Measurements from ENCODE around the gene CDH4.

Gene CDH4

DNA sequence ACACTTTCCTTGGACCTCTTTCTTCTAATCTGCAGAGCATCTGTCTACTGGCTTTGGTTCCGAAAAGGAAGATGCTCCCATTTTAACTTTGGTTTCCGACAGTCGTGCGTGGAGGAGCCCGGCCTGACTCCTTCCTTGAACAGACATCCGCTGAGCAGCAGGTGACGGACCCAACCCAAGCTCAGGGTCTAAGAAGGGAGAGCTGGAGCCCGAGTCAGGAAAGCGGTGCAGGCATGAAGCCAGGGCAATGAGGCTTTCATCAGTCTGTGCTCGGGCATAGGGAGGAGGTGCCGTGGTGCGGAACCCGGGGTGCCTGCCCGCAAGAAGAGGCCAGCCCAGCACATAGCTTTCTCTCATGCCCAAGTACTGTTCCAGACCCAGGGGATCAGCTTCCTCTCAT lies 109.4 kb downstream of the CDH4 start:
- no peak for DNase-seq

- no peak for DNase-seq
These were observed 112.1 kb downstream of the CDH4 start for GRCh38 chr20:61364147-61364546.

DNA sequence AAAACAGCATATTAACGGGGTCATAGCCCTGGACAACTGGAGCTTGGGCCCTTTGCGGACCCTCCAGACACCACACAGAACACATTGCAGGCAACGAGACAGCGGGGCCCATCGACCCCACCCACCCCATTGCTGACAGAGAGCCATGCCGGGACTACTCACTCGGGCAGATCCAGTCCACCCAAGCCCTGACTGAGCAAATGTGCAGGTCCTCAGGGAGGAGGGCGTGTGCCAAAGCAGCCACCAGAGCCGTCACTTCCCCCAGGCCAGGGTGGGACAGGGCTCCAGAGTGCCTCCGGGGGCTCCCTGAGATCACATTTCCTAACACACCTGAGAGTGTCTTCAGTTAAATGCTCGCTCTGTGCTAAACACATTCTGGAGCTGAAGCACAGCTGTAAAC lies 114.9 kb downstream of the CDH4 start:
- DNase-seq = no peak

DNA sequence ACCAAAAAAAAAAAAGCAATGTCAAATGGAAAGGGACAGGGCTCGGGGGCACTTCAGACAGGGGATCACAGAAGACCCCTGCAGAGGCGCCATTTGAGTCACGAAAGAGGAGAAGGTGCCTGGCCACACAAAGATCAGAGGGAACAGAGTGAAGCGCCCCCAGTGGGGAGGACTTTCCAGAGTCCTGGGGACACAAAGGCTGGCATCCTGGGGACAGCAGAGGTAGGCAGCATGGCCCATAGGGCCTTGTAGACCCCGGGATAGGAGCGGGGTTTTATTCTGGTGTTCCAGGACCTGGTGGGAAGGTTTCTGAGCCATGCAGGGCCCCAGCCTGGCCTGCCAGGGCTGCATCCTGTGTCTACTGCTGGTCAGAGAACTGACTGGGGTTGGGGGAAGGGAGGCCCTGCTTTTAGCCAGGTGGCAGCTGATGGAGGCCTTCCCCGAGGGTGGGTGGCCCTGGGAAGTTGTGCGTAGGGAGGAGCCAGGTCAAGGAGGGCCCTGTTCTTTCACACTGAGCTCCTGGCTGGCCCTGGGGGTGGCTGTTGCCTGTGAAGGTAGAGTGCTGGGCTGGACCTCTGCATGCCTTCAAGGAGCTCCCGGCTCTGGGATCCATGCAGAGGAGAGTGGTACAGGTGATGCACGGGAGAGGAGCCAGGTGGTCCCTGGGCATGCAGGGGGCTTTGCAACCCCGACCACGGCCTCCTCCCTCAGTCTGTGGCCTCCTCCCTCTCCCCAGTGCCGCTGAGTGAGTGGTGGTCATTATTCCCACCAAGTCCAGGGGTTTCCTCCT lies 117.9 kb downstream of the CDH4 start:
- no peak for DNase-seq

GRCh38 chr20:61370841-61371303 lies 118.8 kb downstream of the CDH4 start:
- DNase-seq = no peak

GRCh38 chr20:61371501-61372136 lies 119.6 kb downstream of the CDH4 start:
- no peak for DNase-seq

GRCh38 chr20:61372137-61373054 lies 120.3 kb downstream of the CDH4 start:
- no peak for DNase-seq

GRCh38 chr20:61373055-61373399 lies 121.0 kb downstream of the CDH4 start:
- no peak for DNase-seq

DNA sequence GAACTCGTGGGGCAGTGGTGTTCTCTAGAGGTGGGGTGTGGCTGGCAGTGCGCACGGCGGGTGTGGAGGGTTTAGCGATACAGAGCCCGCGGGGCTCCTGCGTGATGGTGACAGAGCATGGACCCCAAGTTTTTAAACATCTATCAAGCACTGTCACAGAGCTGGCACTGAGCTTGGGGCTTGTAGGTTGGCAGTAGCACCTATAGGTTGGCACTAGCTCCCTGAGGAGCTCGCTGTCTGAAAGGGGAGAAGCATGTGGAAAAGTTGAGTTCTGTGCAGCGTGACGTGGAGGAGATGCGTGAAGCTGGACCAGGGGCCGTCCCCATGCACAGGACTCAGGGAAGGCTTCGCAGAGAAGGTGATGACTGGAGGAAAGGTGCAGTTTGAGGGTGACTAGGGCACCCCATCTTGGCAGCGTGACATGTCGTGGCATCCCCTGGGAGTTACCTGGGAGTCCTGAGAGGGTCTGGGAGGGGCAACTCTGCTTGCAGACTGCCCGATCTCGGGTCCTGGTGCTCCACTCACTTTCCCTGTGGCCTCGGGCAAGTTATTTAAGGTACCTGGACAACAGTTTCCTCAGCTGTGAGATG lies 122.0 kb downstream of the CDH4 start:
- no peak for DNase-seq

DNA sequence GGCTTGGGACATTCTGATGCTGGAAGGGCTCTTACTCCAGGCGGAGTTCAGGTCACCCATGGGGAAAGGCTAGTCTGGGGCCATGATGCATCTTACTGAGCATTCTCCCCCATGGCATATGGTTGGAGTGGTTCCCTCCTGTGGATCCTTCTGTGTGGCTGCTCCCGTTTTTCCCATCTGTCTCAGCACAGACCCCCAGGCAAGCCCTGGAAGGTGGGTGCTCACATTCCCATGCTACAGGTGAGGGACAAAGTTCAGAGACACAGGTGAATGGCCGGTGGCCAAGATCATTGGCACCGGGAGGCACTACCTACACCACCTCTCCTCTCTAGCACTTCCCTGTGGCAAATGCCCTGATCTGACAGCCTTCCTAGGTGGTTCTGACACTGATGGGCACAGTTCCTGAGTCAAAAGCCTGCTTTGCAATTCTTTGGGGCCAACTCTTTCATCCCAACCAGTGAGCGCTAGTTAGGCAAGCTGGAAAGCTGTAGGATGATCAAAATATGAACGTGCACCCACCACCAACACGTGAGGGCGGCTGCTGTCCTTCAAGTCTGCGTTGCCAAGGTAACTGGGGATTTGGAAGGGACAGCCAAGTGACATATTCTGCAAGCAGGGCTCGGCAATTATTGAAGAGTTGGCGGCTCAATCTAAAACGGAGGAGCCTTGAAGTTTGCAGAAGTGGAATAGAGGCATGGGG lies 124.6 kb downstream of the CDH4 start:
- no peak for DNase-seq

GRCh38 chr20:61378694-61379355 lies 126.8 kb downstream of the CDH4 start:
- DNase-seq = no peak

- DNase-seq = no peak
These were observed 128.0 kb downstream of the CDH4 start for GRCh38 chr20:61379898-61380544.

DNA sequence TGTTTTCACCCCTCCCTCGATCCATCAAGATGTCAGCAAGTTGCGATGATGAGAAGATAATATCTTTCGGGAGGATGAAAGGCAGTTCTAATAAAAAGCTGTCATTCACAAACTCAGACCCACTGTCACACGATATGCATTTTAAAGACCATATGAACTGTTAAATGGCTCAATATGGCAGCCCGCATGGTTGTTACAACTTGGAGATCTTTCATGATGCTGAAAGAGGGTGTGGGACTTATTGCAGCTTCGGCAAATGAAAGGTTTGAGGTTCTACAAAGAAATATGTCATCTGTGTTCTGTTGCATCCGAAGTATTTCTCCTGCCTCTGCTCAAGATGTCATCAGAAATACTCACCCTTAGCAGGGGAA lies 128.5 kb downstream of the CDH4 start:
- DNase-seq = no peak

GRCh38 chr20:61382194-61382593 lies 130.1 kb downstream of the CDH4 start:
- no peak for DNase-seq

DNA sequence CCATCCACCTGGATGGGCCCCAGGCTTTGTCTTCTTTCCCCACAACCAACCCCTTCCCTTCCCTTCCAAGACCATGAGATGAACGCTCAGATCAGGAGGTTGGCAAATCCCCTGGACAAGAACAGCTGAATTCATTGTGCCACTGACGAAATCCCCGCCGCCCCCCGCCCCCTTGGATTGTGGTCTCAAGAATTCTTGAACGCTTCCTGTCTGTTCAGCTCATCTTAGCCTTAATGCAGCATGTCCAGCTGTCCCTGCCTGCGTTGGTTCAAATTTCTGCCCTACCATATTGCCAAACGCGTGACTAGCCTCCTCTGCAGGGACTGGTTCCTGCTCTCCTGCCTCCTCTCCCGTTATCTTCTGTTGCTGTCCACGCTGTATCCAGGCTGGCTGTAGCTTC lies 133.2 kb downstream of the CDH4 start:
- no peak for DNase-seq

DNA sequence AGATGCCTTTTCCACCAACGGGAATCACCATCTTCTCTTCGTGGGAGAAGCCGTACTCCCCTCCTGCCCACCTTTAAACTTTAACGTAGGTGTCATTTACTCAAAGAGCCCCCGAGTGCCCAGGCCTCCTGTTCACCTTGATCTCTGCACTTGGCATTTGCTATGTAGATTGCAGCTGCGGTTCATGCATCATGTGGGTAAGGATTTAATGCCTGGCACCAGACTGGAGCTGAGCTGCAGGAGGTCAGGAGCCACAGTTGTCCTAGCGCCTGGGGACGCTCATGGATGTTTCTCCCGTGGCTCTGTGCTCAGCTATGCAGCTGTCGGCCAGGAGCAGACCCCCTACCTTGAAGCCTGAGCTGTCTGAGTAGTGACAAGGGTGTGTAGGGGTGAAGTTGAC lies 133.7 kb downstream of the CDH4 start:
- no peak for DNase-seq

GRCh38 chr20:61387204-61387953 lies 135.3 kb downstream of the CDH4 start:
- DNase-seq = no peak

DNA sequence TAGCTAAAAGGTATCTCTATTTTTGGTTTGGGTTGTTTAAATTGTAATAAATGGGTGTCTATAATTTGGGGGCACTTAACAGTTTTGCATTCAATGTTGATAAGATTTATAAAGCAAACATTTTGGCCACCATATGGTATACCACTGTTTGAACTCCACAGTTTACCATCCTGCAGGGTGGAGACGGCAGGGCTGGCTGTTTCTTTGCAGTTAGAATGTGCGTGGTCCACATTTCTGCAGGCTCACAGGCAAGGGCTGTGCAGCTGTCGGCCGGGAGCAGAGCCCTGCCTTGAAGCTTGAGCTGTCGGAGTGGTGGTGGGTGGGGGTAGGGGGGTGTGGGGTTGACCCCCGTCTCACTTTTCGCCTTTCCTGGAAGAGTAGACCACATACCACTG lies 135.9 kb downstream of the CDH4 start:
- no peak for DNase-seq

GRCh38 chr20:61389077-61389476 lies 137.0 kb downstream of the CDH4 start:
- no peak for DNase-seq

- DNase-seq = no peak
These were observed 139.1 kb downstream of the CDH4 start for GRCh38 chr20:61391185-61391584.

Measured in activated CD8-positive, alpha-beta memory T cell treated with anti-CD3 and anti-CD28 coated beads for 24 hours (primary cell).